ENCODE results near the gene SCNN1B.
"Not testable (repeated sequence)": the region's sequence is repeated elsewhere in the genome, so short reads cannot be mapped to it uniquely, and the experiment has no call there.

Gene SCNN1B

DNA sequence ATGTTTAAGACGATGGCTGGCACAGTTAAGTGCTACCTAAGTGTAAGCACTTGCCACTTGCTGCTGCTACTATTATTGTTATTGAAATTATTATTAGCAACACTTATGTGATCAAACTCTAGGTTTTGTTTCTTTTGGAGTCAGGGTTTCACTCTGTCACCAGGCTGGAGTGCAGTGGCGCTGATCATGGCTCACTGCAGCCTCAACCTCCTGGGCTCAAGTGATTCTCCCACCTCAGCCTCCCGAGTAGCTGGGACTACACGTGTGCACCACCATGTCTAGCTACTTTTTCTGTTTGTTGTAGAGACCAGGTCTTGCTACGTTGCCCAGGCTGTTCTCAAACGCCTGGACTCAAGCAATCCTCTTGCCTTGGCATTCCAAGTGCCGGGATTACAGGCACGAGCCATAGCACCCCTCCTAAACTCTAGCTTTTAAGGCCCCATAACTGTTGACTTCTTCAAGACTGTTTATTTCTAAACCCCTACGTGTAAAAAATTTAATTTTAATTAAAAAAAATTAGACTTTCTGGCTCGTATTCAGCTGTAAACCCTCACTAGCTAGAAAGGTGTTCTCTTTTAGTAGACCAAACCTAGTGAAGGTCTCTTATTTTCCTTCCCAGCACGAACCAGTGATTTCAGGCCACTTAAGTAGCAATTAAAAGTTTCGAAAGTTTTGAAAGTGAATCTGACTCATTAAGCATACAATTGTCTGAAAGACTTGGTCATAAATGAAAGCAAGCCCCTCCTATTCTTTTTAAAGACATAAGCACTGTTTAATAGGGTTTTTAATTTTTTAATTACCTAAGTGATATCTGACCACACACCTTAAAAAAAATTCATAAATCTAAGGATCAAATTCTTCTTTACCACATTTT lies 11.7 kb upstream of the SCNN1B start:
- no peak for DNase-seq

DNA sequence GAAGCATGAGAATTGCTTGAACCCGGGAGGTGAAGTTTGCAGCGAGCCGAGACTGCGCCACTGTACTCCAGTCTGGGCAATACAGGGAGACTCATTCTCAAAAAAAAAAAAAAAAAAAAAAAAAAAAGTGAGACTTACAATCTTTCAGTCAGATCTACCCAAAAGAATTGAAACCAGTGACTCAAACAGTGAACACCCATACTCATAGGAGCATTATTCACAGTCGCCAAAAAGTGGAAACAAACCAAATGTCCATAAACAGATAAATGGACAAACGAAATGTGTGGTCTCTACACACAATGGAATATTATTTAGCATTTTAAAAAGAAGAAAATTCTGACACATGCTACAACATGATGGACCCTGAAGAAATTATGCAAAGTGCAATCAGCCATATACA lies 9.1 kb upstream of the SCNN1B start:
- no peak for DNase-seq

DNA sequence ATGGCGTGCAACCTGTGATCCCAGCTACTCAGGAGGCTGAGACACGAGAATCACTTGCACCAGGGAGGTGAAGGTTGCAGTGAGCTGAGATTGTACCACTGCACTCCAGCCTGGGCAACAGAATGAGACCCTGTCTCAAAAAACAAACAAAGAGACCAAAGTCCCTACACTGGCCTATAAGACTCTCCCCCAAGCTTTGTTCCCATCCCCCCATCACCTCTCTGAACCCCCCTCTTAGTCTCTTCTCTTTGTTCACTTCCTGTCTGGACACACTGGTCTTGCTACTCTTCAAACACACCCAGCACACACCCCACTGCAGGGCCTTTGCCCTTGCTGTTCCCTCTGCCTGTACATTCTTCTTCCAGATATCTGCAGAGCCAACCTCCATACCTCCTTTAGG lies 7.8 kb upstream of the SCNN1B start:
- DNase-seq: no peak

DNA sequence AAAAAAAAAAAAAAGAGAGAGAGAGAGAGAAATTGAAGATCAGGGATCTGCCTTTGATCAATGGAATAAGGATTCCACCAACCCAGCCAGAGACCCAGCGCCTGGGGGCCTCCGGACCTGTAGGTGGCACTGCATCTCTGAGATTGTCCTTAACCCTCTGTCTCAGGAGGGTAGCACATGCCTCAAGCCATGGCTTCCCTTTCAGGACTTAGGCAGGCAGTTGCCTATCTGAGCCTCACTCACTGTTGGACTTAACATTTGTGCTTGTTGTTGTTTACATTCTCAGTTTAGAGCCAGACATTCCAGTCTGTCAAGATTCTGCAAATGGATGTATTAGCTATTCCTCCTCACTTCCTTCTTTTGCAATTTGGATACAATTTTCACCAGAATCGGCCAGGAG lies 5.1 kb upstream of the SCNN1B start:
- DNase-seq: peak in 1 of 2 experiments; percentile 13

DNA sequence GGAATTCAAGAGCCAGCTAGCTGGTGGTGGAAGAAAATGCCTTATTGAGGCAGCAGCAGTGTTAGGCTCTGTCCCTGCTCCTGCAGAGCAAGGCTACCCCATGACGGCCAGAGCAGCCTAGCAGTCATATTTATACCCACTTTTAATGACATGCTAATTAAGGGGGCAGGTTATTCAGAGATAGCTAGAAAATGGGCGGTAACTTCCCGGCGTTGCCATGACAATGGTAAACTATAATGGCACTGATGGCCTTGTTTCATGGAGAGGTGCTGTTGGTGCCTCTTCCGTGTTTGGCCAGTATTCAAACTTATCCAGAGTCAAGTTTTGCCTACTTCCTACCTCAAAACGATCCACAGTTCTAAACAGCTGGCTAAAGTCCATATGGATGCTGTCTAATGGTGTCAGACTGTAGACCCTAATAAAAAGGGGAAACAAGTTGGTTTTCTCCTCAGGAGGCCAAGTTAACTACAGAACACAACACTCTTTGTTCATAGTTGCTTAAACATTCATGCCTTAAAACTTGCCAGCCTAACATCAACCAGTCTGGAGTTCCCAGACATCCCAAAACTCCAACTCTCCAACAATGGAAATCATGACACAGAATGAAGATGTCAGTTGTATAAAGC lies 3.7 kb upstream of the SCNN1B start:
- DNase-seq: peak; percentile 5 to 6

DNA sequence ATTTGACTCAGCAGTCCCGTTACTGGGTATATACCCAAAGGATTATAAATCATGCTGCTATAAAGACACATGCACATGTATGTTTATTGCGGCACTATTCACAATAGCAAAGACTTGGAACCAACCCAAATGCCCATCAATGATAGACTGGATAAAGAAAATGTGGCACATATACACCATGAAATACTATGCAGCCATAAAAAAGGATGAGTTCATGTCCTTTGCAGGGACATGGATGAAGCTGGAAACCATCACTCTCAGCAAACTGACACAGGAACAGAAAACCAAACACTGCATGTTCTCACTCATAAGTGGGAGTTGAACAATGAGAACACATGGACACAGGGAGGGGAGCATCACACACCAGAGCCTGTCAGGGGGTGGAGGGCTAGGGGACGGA lies 2.3 kb upstream of the SCNN1B start:
- not testable (repeated sequence) for DNase-seq

DNA sequence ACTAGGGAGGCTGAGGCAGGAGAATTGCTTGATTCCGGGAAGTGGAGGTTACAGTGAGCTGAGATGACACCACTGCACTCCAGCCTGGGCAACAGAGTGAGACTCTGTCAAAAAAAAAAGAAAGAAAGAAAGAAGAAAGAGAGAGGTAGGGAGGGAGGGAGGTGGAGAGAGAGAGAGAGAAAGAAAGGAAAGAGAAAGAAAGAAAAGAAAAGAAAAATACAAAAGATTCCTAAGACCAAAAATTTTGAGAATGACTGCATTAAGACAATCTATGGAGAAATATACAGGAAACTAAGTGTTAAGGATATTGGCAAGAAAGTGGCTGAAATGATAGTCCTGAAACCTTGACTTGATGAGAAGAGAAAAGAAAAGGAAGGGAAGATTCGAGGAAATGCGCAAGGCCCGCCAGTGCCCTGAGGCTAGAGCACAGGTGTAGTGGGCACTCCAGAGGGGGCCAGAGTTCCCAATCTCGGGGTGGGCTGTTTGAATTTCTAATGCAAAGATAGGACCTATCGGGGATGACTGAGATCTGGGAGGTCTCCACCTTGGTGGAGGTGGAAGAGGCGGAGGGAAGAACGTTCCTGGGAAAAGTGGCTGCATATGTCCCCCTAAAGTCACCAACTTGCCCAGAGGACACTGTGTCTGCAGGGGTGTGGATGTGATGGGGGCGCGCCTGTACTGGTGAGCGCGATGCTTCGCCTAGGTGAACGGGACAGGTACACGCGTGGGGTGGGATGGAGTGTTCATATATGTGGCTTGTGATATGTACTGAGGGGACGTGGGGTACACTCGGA lies 654 bp upstream of the SCNN1B start:
- no peak for DNase-seq

DNA sequence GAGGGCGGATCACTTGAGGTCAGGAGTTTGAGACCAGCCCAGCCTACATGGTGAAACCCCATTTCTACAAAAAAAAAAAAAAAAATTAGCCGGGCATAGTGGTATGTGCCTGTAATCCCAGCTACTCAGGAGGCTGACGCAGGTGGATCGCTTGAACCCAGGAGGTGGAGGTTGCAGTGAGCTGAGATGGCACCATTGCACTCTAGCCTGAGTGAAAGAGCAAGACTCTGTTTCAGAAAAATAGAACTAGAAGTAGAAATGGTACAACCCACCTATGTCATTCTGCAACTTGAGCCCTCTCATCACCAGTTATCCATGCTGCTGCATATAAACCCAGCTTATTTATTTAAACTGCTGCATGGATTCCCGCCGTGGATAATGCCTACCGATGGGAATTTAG lies 1.6 kb downstream of the SCNN1B start:
- no peak for DNase-seq

DNA sequence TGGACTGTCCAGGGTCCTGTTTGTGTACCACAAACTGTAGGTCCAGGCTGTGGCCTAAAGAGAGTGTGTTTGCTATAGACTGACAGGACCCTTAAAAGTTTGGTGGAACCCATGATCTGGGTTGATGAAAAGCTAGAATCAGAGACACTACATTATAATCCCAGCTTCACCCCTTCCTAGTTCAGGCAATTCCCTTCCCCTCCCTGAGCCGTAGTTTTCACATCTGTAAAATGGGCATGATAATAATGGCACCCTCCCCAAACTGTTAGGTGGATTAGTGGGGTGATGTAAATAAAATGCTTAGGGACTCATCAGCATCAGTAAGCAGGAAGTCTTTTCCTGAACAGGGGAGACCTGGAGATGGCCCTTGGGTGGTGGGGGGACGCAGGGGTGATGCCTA lies 2.5 kb downstream of the SCNN1B start:
- DNase-seq: no peak

DNA sequence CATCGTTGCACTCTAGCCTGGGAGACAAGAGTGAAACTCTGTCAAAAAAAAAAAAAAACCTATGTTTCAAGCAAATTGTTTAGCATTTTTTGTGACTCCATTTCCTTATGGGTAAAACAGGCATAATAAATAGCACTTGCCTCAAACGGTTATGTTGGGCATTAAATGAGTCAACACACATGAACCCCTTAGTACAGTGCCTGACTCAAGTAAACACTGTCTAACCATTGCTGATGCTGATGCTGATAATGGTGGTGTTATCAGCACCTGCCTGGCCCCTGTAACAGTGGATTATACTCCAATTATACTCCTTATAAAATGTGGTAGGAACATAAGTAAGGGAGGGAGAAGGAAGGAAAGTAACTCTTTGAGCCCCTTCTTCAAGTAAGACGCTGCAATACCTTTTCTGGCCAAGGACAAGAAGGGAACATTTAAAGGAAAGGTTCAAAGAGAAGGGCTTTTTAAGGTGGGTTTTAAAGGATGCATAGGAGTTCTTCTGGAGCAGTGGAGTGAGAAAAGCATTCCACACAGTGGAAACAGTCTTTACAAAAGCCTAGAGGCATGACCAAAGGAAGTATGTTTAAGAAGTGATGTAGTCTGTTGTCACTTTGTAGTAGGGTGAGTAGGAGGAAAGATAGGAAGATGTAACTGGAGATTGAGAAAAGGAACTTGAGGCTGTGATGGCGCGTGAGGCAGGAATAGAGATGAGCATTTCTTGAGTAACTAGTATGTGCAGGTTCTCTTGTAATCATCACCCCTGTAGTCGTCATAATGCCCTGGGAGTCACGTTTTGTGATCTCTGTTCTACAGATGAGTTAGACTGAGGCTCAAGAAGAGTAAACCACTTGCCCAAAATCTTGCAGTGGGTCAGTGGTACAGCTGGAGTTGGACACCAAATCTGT lies 4.3 kb downstream of the SCNN1B start:
- DNase-seq: no peak

DNA sequence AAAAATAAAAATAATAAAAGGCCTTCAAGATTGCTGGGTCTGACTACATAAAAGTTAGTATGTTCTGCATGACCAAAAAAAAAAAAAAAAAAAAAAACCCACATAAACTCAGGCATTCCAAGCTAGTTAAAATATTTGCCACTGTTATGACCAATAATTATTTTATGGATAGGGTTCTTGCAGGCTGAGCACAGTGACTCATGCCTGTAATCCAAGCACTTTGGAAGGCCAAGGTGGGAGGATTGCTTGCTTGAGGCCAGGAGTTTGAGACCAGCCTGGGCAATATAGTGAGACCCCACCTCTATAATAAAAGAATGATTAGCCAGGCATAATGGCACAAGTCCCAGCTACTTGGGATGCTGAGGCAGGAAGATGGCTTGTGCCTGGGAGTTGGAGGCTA lies 8.1 kb downstream of the SCNN1B start:
- DNase-seq: no peak

DNA sequence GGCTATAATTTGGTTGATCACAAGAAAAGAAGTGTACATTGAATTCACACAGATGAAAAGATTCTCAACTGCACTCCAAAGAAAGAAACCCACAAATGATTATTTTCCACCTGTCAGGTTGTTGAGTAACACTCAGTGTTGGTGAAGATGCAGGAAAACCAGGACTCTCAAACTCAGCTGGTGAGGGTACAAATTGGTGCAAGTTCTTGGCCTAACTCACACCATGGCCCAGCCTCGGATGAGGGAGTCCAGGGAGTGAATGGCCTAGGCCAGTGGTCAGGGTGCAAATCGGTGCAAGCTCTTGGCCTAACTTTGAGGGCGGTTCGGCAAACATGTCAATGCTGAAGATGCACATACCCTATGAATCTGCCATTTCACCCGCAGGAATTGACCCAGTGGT lies 8.6 kb downstream of the SCNN1B start:
- no peak for DNase-seq

DNA sequence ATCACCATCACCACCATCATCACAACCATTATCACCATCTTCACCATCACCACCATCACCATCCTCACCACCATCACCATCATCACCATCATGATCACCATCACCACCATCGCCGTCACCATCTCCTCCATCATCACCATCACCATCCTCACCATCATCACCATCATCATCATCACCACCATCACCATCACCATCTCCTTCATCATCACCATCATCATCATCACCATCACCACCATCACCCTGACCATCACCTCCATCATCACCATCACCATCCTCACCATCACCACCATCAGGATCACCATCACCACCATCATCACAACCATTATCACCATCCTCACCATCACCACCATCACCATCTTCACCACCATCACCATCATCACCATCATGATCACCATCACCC lies 14.1 kb downstream of the SCNN1B start:
- DNase-seq: no peak

DNA sequence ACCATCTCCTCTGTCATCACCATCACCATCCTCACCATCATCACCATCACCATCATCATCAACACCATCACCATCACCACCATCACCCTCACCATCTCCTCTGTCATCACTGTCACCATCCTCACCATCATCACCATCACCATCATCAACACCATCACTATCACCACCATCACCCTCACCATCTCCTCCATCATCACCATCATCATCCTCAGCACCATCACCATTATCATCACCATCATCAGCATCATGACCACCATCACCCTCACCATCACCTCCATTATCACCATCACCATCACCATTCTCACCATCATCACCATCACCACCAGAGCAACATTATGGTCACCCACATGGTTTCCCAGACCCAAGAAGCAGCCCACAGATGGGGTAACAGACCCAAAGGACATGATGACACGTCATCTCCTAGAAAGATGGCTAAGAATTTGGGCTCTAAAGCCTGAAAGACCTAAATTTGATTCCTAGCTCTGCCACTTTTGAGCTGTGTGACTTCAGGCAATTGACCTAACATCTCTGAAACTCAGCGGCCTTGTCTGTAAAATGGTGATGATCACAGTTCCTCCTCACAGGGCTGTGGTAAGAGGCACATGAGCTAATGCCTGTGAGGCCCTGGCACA lies 14.6 kb downstream of the SCNN1B start:
- DNase-seq: no peak

DNA sequence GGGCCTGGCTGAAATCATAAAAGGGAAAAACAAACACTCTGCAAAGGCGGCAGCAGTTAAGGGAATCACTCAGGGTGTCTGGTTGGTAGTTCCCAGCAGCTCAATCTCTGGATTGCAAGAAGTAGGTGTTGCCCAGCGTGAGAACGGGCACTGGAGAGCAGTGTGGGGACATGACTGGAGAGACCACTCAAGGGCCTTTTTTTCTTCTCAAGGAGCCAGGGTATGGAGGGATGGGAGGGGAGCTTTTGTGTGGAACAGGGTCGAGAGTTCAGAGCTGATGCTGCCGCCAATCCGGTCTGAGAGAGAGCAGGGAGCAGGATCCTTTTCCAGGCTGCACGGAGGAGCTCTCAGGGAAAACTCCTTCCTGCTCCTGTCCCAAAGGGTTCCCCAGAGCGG lies 15.2 kb downstream of the SCNN1B start:
- peak in 1 of 2 experiments; percentile 6 for DNase-seq

DNA sequence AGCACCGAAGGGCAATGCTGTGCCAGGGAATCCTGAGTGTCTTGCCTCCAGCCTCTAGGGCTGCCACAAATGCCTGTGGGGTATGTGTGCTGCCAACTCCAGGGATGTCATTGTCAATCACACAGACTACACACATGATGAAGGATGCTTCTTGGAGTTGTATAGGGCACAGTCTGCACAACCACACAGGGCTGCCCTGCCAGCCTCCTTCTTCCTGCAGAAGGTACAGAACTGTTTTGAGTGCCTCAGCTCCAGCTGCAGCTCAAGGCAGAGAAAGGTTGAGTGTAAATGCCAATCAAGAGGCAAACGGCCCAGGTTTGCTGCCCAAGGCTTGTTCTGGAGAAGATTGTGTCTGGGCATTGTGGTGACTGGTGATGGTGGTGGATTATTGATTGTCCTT lies 15.6 kb downstream of the SCNN1B start:
- DNase-seq: no peak

DNA sequence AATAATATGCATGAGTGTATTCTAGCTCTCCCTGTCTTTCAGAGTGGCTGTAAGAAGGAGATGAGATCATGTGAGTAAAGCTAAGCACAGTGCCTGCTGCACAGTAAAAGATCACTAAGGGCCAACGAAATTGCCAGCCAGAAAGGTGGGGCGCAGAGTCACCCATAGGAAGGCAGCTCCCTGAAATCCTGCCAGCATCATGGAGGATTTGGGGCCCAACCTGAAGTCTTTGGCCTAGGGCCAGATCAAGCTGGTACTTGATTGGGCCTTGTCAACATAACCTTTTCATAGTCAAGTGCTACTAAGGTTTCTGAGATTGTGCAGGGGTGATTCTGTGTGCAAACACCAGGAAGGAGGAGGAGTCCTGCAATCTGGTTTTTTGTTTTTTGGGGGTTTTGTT lies 16.5 kb downstream of the SCNN1B start:
- no peak for DNase-seq

DNA sequence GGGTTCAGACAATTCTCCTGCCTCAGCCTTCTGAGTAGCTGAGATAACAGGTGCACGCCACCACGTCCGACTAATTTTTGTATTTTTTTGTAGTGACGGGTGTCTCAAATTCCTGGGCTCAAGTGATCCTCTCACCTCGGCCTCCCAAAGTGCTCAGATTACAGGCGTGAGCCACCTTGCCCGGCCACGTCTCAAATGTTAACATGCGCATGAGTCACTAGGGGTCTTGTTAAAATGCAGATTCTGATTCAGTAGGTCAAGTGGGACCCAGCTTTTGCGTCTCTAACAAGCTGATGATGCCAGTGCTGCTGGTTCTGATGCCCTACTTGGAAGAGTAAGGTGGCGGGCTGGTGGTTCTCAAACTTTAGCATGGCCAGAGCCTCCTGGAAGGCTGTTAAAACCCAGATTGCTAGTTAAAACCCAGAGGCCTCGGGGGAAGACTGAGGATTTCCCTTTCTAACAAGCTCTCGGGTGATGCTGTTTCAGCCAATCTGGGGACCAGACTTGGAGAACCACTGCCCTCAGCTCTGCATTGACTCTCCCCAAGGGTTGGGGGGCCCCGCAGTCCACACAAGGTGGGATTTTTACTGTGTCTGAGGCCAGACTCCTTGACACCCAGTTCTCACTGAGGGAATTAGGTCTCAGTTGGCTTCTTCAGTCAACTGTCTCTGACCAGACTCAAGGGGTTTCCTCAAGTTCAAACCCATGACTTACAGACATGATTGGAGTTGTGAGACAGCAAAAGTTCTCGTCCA lies 17.9 kb downstream of the SCNN1B start:
- no peak for DNase-seq

DNA sequence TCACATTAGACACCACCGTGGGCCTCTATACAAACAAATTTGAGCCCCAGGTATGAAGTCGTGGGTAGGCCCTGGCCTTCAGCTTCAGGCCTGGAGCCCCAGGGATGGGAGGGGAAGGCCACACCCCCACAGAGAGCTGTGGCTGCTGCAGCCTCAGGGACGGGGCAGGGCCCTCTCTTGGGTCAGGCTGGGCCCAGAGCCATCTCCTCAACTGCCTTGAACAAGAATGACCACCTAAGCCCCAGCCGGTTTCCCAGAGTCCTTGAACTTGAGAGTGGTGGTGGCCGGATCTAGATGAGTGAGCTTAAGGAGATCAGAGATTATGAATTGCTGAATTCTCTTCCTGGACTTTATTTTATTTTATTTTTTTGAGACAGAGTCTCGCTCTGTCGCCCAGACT lies 18.6 kb downstream of the SCNN1B start:
- DNase-seq: no peak

DNA sequence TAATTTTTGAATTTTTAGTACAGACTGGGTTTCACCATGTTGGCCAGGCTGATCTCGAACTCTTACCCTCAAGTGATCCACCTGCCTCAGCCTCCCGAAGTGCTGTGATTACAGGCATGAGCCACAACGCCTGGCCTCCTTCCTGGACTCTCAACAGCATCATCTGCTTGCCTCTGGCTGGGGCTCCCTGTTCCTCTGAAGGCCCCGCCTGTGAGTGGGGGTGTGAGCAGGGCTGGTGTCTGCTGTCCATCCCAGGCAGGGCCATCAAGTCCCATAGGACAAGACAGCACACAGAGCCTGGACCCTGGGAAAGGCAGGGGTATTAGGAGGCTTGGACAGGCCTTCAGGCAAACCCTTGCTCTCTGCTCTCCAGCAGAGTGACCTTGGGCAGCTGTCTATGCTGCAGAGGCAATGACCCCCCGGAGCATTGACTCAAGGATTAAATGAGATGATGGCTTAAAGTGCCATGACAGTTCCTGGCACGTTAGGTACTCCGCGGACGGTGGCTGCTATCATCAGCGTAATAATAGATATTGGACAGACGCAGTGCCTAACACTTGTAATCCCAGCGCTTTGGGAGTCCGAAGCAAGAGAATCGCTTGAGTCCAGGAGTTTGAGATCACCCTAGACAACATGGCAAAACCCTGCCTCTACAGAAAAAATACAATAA lies 19.2 kb downstream of the SCNN1B start:
- no peak for DNase-seq
